Heart right ventricle (tissue), 16 donors: Measurements from ENCODE around the gene TREX2. TPM values are rescaled to one million over a fixed set of nuclear protein-coding genes. Genes with fewer than 3 reads are reported as not detected.

ENCODE experiments used
- ATAC-seq, 8 donors: fragments of 200-7000 bp; cut with Tn5 transposase; one replicate each; pipeline ENCODE4 v1.9.1; 2020; ENCODE audit warnings: mild to moderate bottlenecking in 8 of 8, moderate library complexity in 8 of 8, moderate number of reproducible peaks in 1 of 8
- DNase-seq, 2 donors: peaks; one replicate each; pipeline ENCODE4 v3.0.0-alpha.2; 2020
- H3K27ac ChIP-seq, 10 donors: fragments of 200-600 bp; sonication (generic) in 2 of 10; one replicate each; pipeline versions ENCODE4 v1.5.0 to v1.8.0; 2020 to 2022; ENCODE audit warnings: mild to moderate bottlenecking in 3 of 10
- H3K27me3 ChIP-seq, 7 donors: fragments of 200-600 bp; one replicate each; pipeline ENCODE4 v1.8.0; 2021 to 2022; ENCODE audit warnings: mild to moderate bottlenecking in 2 of 7
- H3K36me3 ChIP-seq, 9 donors: fragments of 200-600 bp; sonication (generic) in 1 of 9; one replicate each; pipeline versions ENCODE4 v1.5.0 to v1.8.0; 2020 to 2022; ENCODE audit warnings: mild to moderate bottlenecking in 2 of 9
- H3K4me1 ChIP-seq, 9 donors: fragments of 200-600 bp; sonication (generic) in 1 of 9; one replicate each; pipeline versions ENCODE4 v1.5.0 to v1.8.0; 2020 to 2022; ENCODE audit warnings: mild to moderate bottlenecking in 4 of 9
- H3K4me3 ChIP-seq, 10 donors: fragments of 200-600 bp; sonication (generic) in 2 of 10; one replicate each; pipeline versions ENCODE4 v1.5.0 to v1.8.0; 2020 to 2022; ENCODE audit warnings: mild to moderate bottlenecking in 7 of 10, moderate library complexity in 2 of 10
- H3K9me3 ChIP-seq, 11 donors: fragments of 200-600 bp in 10 of 11; sonication (generic) in 2 of 11; one replicate each; pipeline versions ENCODE4 v1.5.0 to v1.8.0; 2013 to 2022; ENCODE audit warnings: mild to moderate bottlenecking in 2 of 11, control low read depth in 1 of 11, moderate library complexity in 1 of 11
- WGBS, 2 donors: extraction: QIAGEN DNeasy Blood & Tissue Kit; methylation state at CpG; one replicate each; pipeline ENCODE4 v1.1.7; 2013; ENCODE audit warnings: inconsistent platforms in 1 of 2; 5-methylcytosine and 5-hydroxymethylcytosine counted together
- intact Hi-C, 10 donors: fragments of 100-400 bp; cut with DNase I; formaldehyde crosslinking; loops; one replicate each; pipeline versions ENCODE4 v1.11.1 to v1.14.2; 2022
- polyA plus RNA-seq, 2 donors: library from polyadenylated mRNA; stranded (reverse); fragments of 200-250 nt; gene quantifications; one replicate each; pipeline ENCODE4 v1.2.3, GENCODE V29; 2013
- total RNA-seq, 10 donors: library from RNA; stranded (reverse); fragmentation: NEBNext Ultra II Directional in 3 of 10; extraction: Animal tissue kit (Norgen Biotek cat#: 25700) in 3 of 10; gene quantifications; one replicate each; pipeline versions ENCODE4 v1.2.1 to v1.2.4, GENCODE V29; 2021 to 2023
- TF ChIP-seq, protein P1 (sequence below), 9 donors: fragments of 200-600 bp; sonication (generic) in 2 of 9; IDR thresholded peaks; one replicate each; pipeline versions ENCODE4 v1.5.0 to v1.8.0; 2021 to 2022; ENCODE audit warnings: antibody characterized with exemption in 9 of 9, mild to moderate bottlenecking in 5 of 9, moderate library complexity in 1 of 9
- donor health status: Arrhythmogenic right ventricular cardiomyopathy.
- donor health status: ischemic (EF 13 %, LVEDD 7.1; RV severe dilation, severe dysfunction).
- donor health status: healthy with polysubstance abuse.
- donor health status: DM: no; HTN: yes; CAD: no.
- donor health status: DM: no; HTN: no; CAD: no.
- donor health status: ischemic (EF 25% LVEDD 6.9; RV normal size, moderate dysfunction).
- donor health status: ischemic (EF 25% LVEDD 5.7; RV mildly dilated, moderate dysfunction).
- donor health status: healthy.
- donor health status: DM: yes; HTN: yes; CAD: no.
- donor health status: Ischemic cardiomyopathy.
- donor health status: ischemic (EF 35%, LVEDD 5.7; RV mildly dilated, moderate dysfunction).
- donor health status: nonischemic (EF 11% LVEDD 7.7; RV severe dilation, severe dysfunction).
- donor health status: DM: yes; HTN: yes; CAD: no.
- donor health status: PGD.
- donor health status: ischemic (EF 29% LVEDD 5.4; RV normal size, mild dysfunction).
- donor health status: nonischemic (EF 23%, LVEDD 6.1; RV moderate dilation, normal function).

TREX2 gene
- total and polyA plus RNA-seq, 12 donors = 0.20 to 0.44 (median 0.31) TPM; not detected in 4

DNA sequence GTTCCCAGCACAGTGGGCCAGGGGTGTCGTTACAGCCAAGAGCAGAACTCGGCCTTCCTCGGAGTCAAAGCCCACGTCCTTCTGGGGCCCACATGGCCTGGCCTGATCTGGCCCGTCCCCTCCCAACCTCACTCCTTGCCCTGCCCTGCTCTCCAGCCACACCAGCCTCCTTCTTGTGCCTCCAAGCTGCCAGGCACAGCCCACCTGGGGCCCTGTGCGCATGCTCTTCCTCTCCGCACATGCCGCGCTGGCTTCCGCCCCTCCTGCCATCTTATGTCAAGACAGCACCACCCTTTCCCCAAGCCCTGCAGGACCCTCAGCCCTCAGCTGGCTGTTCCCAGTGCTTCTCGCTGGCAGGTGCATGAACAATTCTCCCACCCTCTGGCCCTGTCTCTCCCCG lies 17.7 kb upstream of the TREX2 start:
- Histone ChIP-seq H3K4me3 (no peak overlapping the region), H3K9me3 (no peaks in the 10 kb centered on the region), H3K27ac (no peak overlapping the region), H3K27me3 (peaks cover 0 to 4% (median 0%) of the 10 kb centered on the region in 7 donors), H3K36me3 (peaks cover 0 to 32% (median 0%) of the 10 kb centered on the region in 9 donors), H3K4me1 (peaks cover 0 to 6% (median 0%) of the 10 kb centered on the region in 9 donors)
- DNase-seq = peak in 1 of 2 donors; percentile 2
- TF ChIP-seq, protein P1, sequence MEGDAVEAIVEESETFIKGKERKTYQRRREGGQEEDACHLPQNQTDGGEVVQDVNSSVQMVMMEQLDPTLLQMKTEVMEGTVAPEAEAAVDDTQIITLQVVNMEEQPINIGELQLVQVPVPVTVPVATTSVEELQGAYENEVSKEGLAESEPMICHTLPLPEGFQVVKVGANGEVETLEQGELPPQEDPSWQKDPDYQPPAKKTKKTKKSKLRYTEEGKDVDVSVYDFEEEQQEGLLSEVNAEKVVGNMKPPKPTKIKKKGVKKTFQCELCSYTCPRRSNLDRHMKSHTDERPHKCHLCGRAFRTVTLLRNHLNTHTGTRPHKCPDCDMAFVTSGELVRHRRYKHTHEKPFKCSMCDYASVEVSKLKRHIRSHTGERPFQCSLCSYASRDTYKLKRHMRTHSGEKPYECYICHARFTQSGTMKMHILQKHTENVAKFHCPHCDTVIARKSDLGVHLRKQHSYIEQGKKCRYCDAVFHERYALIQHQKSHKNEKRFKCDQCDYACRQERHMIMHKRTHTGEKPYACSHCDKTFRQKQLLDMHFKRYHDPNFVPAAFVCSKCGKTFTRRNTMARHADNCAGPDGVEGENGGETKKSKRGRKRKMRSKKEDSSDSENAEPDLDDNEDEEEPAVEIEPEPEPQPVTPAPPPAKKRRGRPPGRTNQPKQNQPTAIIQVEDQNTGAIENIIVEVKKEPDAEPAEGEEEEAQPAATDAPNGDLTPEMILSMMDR (IDR thresholded peaks at IDR 0.05) = no peak
- no peak for ATAC-seq
- 82 to 98% methylated on average over 11 to 12 of the region's 12 CpGs for WGBS, 2 donors
- intact Hi-C loops = loop anchor here in 2 of 10 donors (5.0 kb wide), 1 partner anchor 44 kb away; no protein-coding TSS in a partner anchor

DNA sequence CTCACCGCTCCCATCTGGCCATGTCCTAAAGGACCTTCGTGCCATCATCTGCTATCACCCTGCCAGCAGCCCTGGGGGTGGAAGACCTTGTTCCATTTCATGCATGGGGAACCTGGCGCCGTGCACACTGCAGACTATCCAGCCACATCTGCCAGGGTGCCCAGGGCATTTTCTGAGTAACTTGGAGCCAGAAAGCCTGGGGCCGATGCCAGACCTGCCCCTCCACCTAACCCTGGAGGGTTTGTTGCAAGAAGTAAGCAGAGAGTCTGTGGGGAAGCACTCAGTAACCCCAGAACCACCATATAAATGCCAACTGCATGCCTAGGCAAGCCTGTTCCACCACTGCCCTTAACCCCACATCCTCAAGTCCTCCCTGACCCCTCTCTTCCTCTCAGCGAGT lies 17.2 kb upstream of the TREX2 start:
- no peak for DNase-seq
- intact Hi-C loops = loop anchor here in 2 of 10 donors (5.0 kb wide), 1 partner anchor 44 kb away; no protein-coding TSS in a partner anchor
- peaks cover 0 to 28% (median 0%) of the 10 kb centered on the region in 9 donors for H3K36me3 ChIP-seq
- H3K4me1 ChIP-seq = peaks cover 0 to 6% (median 0%) of the 10 kb centered on the region in 9 donors
- 91 to 97% methylated on average over 6 of the region's 6 CpGs for whole genome bisulfite sequencing, 2 donors
- ATAC-seq = no peak
- TF ChIP-seq, protein P1 (IDR thresholded peaks at IDR 0.05) = no peak
- no peak overlapping the region for H3K27ac ChIP-seq
- H3K4me3 ChIP-seq = no peak overlapping the region
- peaks cover 0 to 9% (median 0%) of the 10 kb centered on the region in 7 donors for H3K27me3 ChIP-seq
- H3K9me3 ChIP-seq = no peaks in the 10 kb centered on the region

DNA sequence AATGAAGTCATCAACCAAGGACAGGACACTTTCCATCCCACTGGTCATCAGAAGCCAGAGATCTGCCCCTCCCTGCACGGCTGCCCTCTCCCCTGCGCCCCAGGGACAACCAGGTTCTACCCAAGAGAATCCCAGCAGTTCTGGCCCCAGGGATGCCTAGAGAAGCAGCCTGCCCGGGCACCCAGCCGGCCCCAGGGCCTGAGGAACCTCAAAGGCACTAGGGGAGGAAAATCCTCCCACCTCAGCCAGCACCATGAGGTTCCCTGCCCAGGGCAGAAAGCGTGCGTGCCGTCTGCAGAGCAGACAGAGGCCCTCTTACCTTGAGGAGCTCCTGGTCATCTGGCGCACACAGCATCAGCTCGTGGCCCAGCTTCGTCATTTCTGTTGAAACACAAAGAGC lies 16.4 kb upstream of the TREX2 start:
- TF ChIP-seq, protein P1 (IDR thresholded peaks at IDR 0.05) = no peak
- 93% methylated on average over 8 to 10 of the region's 10 CpGs for WGBS, 2 donors
- H3K36me3 ChIP-seq = peaks cover 0 to 27% (median 0%) of the 10 kb centered on the region in 9 donors
- no peak overlapping the region for H3K4me3 ChIP-seq
- H3K4me1 ChIP-seq = peaks cover 0 to 6% (median 0%) of the 10 kb centered on the region in 9 donors
- ATAC-seq = no peak
- DNase-seq = no peak
- H3K27ac ChIP-seq = no peak overlapping the region
- intact Hi-C loops = loop anchor here in 2 of 10 donors (5.0 kb wide), 1 partner anchor 45 kb away; no protein-coding TSS in a partner anchor
- peaks cover 0 to 9% (median 0%) of the 10 kb centered on the region in 7 donors for H3K27me3 ChIP-seq
- H3K9me3 ChIP-seq = no peaks in the 10 kb centered on the region

DNA sequence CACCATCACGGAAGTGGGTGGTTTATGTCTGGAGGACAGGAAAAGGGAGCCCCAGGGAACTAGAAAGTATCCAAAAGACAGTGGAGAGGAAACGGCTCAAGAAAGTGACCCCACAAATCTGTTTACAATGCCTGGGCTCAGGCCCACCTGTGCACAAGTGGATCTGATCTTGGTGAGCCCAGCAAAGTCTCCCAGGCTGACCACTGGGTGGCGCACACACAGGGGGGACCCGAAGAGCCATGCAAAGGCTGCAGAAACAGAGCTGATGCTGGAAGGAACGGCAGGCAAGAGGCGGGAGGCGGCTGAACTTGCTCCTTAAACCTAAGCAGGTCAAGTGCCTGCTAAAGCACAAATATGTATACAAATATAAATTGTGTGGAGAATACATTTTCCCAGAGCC lies 15.0 kb upstream of the TREX2 start:
- peaks cover 0 to 33% (median 0%) of the 10 kb centered on the region in 9 donors for H3K36me3 ChIP-seq
- ATAC-seq (peak in 3 of 8 donors; percentile 49 to 56 (median 55)), DNase-seq (peak; percentile 29 to 45)
- peaks cover 0 to 9% (median 0%) of the 10 kb centered on the region in 7 donors for H3K27me3 ChIP-seq
- H3K4me1 ChIP-seq = peaks cover 0 to 8% (median 0%) of the 10 kb centered on the region in 9 donors
- H3K4me3 ChIP-seq = no peak overlapping the region
- TF ChIP-seq, protein P1 (IDR thresholded peaks at IDR 0.05) = peak; percentile 11 to 66 (median 50)
- no peaks in the 10 kb centered on the region for H3K9me3 ChIP-seq
- intact Hi-C loops = loop anchor here in 2 of 10 donors (5.0 kb wide), 1 partner anchor 46 kb away; no protein-coding TSS in a partner anchor
- no peak overlapping the region for H3K27ac ChIP-seq
- WGBS, 2 donors = 49 to 52% methylated on average over 7 of the region's 7 CpGs
